SK-N-SH (cell line): Measurements from ENCODE around the gene ATP2B3.

Experiments
- EZH2phosphoT487 ChIP-seq: fragments of 200-600 bp; sonication (generic); IDR thresholded peaks from 2 replicates; pipeline ENCODE4 v1.6.1; 2017; ENCODE audit warnings: low read depth, mixed run types, mild to moderate bottlenecking, antibody characterized with exemption, moderate library complexity, borderline replicate concordance
- RAD21 ChIP-seq: IDR thresholded peaks from 2 replicates; pipeline ENCODE4 v1.6.1; 2012; ENCODE audit warnings: mild to moderate bottlenecking, low read length

DNA sequence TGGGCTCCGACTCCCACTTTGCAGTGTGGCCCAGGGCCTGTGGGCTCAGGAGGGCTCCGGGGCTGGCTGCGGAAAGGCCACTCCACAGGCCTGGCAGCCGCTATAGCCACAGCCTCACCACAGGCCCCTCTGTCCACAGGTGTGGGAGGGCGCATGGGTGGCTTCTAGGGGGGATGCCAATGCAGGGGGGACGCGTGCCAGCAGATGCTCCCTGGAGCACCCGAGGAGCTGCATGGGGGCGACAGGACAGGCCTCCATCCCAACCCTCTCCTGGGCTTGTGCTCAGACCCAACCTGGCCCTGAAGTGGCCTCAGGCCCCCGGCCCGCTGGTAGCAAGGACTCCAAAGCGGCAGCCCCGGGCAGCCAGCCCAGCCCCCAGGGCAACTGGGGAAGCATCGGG is 14.6 kb upstream of the ATP2B3 start:
- TF ChIP-seq EZH2phosphoT487 (no peak), RAD21 (no peak)
